ENCODE data around the gene THRA. TPM values are rescaled to one million over a fixed set of nuclear protein-coding genes. Genes with fewer than 3 reads are reported as not detected.

THRA gene
- total RNA-seq, 1 experiment from 2014 or later, result 18.1 TPM

- no peak overlapping the region for H3K4me3 ChIP-seq
- H3K9me3 ChIP-seq, result no peaks in the 10 kb centered on the region
- peaks cover 11% of the 10 kb centered on the region for H3K36me3 ChIP-seq
- DNase-seq, result peak; percentile 34
- H3K27me3 ChIP-seq, result no peaks in the 10 kb centered on the region
These were observed 8.7 kb downstream of the THRA start for GRCh38 chr17:40071313-40072039.

GRCh38 chr17:40072040-40072734 lies 9.4 kb downstream of the THRA start:
- DNase-seq, result peak; percentile 66
- no peak overlapping the region for H3K4me3 ChIP-seq
- H3K36me3 ChIP-seq, result peaks cover 11% of the 10 kb centered on the region
- H3K9me3 ChIP-seq, result no peaks in the 10 kb centered on the region
- no peaks in the 10 kb centered on the region for H3K27me3 ChIP-seq

- H3K9me3 ChIP-seq, result no peaks in the 10 kb centered on the region
- H3K27me3 ChIP-seq, result no peaks in the 10 kb centered on the region
- peaks cover 11% of the 10 kb centered on the region for H3K36me3 ChIP-seq
- DNase-seq, result no peak
- H3K4me3 ChIP-seq, result no peak overlapping the region
These were observed 10.1 kb downstream of the THRA start for GRCh38 chr17:40072735-40073346.

- Histone ChIP-seq H3K36me3 (peaks cover 11% of the 10 kb centered on the region), H3K4me3 (no peak overlapping the region), H3K27me3 (no peaks in the 10 kb centered on the region), H3K9me3 (no peaks in the 10 kb centered on the region)
- no peak for DNase-seq
These were observed 10.8 kb downstream of the THRA start for GRCh38 chr17:40073454-40074174.

- Histone ChIP-seq H3K9me3 (no peaks in the 10 kb centered on the region), H3K4me3 (no peak overlapping the region), H3K36me3 (peaks cover 11% of the 10 kb centered on the region), H3K27me3 (no peaks in the 10 kb centered on the region)
- DNase-seq, result no peak
These were observed 11.4 kb downstream of the THRA start for GRCh38 chr17:40074175-40074512.

GRCh38 chr17:40074871-40075200 lies 12.1 kb downstream of the THRA start:
- DNase-seq, result no peak
- Histone ChIP-seq H3K27me3 (no peaks in the 10 kb centered on the region), H3K4me3 (no peak overlapping the region), H3K36me3 (peaks cover 11% of the 10 kb centered on the region), H3K9me3 (no peaks in the 10 kb centered on the region)

- Histone ChIP-seq H3K36me3 (peaks cover 11% of the 10 kb centered on the region), H3K4me3 (no peak overlapping the region), H3K27me3 (no peaks in the 10 kb centered on the region), H3K9me3 (no peaks in the 10 kb centered on the region)
- DNase-seq, result no peak
These were observed 12.6 kb downstream of the THRA start for GRCh38 chr17:40075201-40075941.

GRCh38 chr17:40075942-40076498 lies 13.3 kb downstream of the THRA start:
- no peak for DNase-seq
- Histone ChIP-seq H3K27me3 (no peaks in the 10 kb centered on the region), H3K36me3 (peaks cover 11% of the 10 kb centered on the region), H3K9me3 (no peaks in the 10 kb centered on the region), H3K4me3 (no peak overlapping the region)

GRCh38 chr17:40076591-40076990 lies 13.8 kb downstream of the THRA start:
- no peak overlapping the region for H3K4me3 ChIP-seq
- H3K9me3 ChIP-seq, result no peaks in the 10 kb centered on the region
- DNase-seq, result no peak
- no peaks in the 10 kb centered on the region for H3K27me3 ChIP-seq
- peaks cover 11% of the 10 kb centered on the region for H3K36me3 ChIP-seq

GRCh38 chr17:40079545-40079944 lies 16.8 kb downstream of the THRA start:
- no peak for DNase-seq
- H3K4me3 ChIP-seq, result no peak overlapping the region
- no peaks in the 10 kb centered on the region for H3K27me3 ChIP-seq
- H3K36me3 ChIP-seq, result peaks cover 18% of the 10 kb centered on the region
- no peaks in the 10 kb centered on the region for H3K9me3 ChIP-seq

- no peak overlapping the region for H3K4me3 ChIP-seq
- H3K9me3 ChIP-seq, result no peaks in the 10 kb centered on the region
- H3K36me3 ChIP-seq, result peaks cover 24% of the 10 kb centered on the region
- no peaks in the 10 kb centered on the region for H3K27me3 ChIP-seq
- DNase-seq, result no peak
These were observed 21.7 kb downstream of the THRA start for GRCh38 chr17:40084477-40084876.

GRCh38 chr17:40086150-40087044 lies 23.6 kb downstream of the THRA start:
- Histone ChIP-seq H3K27me3 (no peaks in the 10 kb centered on the region), H3K36me3 (peaks cover 26% of the 10 kb centered on the region), H3K4me3 (no peak overlapping the region), H3K9me3 (no peaks in the 10 kb centered on the region)
- DNase-seq, result peak; percentile 46

GRCh38 chr17:40087049-40087794 lies 24.5 kb downstream of the THRA start:
- H3K36me3 ChIP-seq, result peaks cover 26% of the 10 kb centered on the region
- no peak overlapping the region for H3K4me3 ChIP-seq
- no peaks in the 10 kb centered on the region for H3K27me3 ChIP-seq
- no peak for DNase-seq
- H3K9me3 ChIP-seq, result no peaks in the 10 kb centered on the region

- Histone ChIP-seq H3K4me3 (no peak overlapping the region), H3K9me3 (no peaks in the 10 kb centered on the region), H3K27me3 (no peaks in the 10 kb centered on the region), H3K36me3 (peaks cover 31% of the 10 kb centered on the region)
- no peak for DNase-seq
These were observed 25.3 kb downstream of the THRA start for GRCh38 chr17:40087903-40088718.

All from MG63 (cell line).